ENCODE results near the gene AGAP1. TPM values are rescaled to one million over a fixed set of nuclear protein-coding genes. Genes with fewer than 3 reads are reported as not detected.
"Not testable (repeated sequence)": the region's sequence is repeated elsewhere in the genome, so short reads cannot be mapped to it uniquely, and the experiment has no call there.

Gene AGAP1
- total RNA-seq, 1 donor from 2014 or later = 43.9 TPM

- Mint-ChIP-seq H3K4me3 (ENCODE audit: unreplicated experiment) (no peak overlapping the region), H3K9me3 (ENCODE audit: unreplicated experiment) (no peaks in the 10 kb centered on the region), H3K36me3 (ENCODE audit: low read depth, unreplicated experiment) (peaks cover 4% of the 10 kb centered on the region), H3K27me3 (ENCODE audit: unreplicated experiment) (no peaks in the 10 kb centered on the region), H3K4me1 (ENCODE audit: unreplicated experiment) (no peaks in the 10 kb centered on the region), H3K27ac (ENCODE audit: unreplicated experiment) (no peak overlapping the region)
- no peak for TF ChIP-seq CTCF (IDR thresholded peaks at IDR 0.05; ENCODE audit: unreplicated experiment)
- DNase-seq (ENCODE audit: low spot score) = no peak
Observed at GRCh38 chr2:235757212-235757611, 263.4 kb downstream of the AGAP1 start.

DNA sequence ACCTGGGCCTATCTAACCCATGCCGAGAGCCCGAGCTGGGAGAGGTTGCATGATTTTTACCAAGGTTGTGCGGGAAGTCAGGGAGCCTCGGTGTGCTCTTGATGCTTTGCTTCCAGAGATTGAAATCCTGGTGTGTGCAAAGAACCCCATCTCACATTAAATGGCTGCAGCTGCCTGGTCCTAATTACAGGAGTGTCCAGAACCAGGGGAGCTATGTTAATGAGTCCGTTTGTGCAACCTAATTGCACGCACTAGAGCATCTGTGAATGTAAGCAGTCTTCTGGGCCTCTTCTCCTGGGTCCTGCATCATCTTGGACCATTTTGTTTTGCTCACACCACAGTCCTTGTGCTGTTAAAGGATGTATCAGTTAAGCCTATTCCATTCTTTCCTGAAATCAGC is 263.8 kb downstream of the AGAP1 start:
- peaks cover 4% of the 10 kb centered on the region for H3K36me3 Mint-ChIP-seq (ENCODE audit: low read depth, unreplicated experiment)
- H3K27me3 Mint-ChIP-seq (ENCODE audit: unreplicated experiment) = no peaks in the 10 kb centered on the region
- H3K27ac Mint-ChIP-seq (ENCODE audit: unreplicated experiment) = no peak overlapping the region
- DNase-seq (ENCODE audit: low spot score) = no peak
- TF ChIP-seq CTCF (IDR thresholded peaks at IDR 0.05; ENCODE audit: unreplicated experiment) = no peak
- H3K4me3 Mint-ChIP-seq (ENCODE audit: unreplicated experiment) = peak overlapping the region; percentile 15
- H3K4me1 Mint-ChIP-seq (ENCODE audit: unreplicated experiment) = no peaks in the 10 kb centered on the region
- H3K9me3 Mint-ChIP-seq (ENCODE audit: unreplicated experiment) = no peaks in the 10 kb centered on the region

GRCh38 chr2:235762832-235763598 is 269.2 kb downstream of the AGAP1 start:
- Mint-ChIP-seq H3K4me3 (ENCODE audit: unreplicated experiment) (no peak overlapping the region), H3K9me3 (ENCODE audit: unreplicated experiment) (no peaks in the 10 kb centered on the region), H3K4me1 (ENCODE audit: unreplicated experiment) (no peaks in the 10 kb centered on the region), H3K27me3 (ENCODE audit: unreplicated experiment) (peaks cover 3% of the 10 kb centered on the region), H3K36me3 (ENCODE audit: low read depth, unreplicated experiment) (peaks cover 10% of the 10 kb centered on the region), H3K27ac (ENCODE audit: unreplicated experiment) (no peak overlapping the region)
- TF ChIP-seq CTCF (IDR thresholded peaks at IDR 0.05; ENCODE audit: unreplicated experiment) = no peak
- DNase-seq (ENCODE audit: low spot score) = no peak

DNA sequence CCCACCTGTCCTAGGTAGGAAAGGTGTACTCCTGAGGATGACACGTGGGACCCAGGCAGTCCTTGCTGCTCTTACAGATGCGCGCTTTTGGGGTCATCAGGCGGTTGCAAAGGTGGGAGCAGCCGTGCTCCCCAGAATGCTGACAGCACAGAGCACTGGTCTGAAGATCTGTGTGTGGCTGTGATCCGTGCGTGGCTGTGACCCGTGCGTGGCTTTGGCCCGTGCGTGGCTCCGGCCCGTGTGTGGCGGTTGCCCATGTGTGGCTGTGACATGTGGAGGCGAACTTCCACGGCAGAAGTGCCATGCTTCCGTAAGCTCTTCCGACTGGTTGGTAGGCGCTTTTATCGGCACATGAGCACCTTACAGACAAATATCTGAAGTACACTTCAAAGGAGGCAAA is 270.0 kb downstream of the AGAP1 start:
- Mint-ChIP-seq H3K4me3 (ENCODE audit: unreplicated experiment) (peak overlapping the region; percentile 31), H3K27ac (ENCODE audit: unreplicated experiment) (no peak overlapping the region), H3K27me3 (ENCODE audit: unreplicated experiment) (peaks cover 3% of the 10 kb centered on the region), H3K36me3 (ENCODE audit: low read depth, unreplicated experiment) (peaks cover 9% of the 10 kb centered on the region), H3K9me3 (ENCODE audit: unreplicated experiment) (no peaks in the 10 kb centered on the region), H3K4me1 (ENCODE audit: unreplicated experiment) (no peaks in the 10 kb centered on the region)
- no peak for TF ChIP-seq CTCF (IDR thresholded peaks at IDR 0.05; ENCODE audit: unreplicated experiment)
- no peak for DNase-seq (ENCODE audit: low spot score)

- not testable (repeated sequence) for H3K27me3 Mint-ChIP-seq (ENCODE audit: unreplicated experiment); DNase-seq (ENCODE audit: low spot score)
- H3K27ac Mint-ChIP-seq (ENCODE audit: unreplicated experiment) = peak overlapping the region; percentile 70
Observed at GRCh38 chr2:235764478-235764877, 270.6 kb downstream of the AGAP1 start.

More at GRCh38 chr2:235764478-235764877, 270.6 kb downstream of the AGAP1 start:
- not testable (repeated sequence) for H3K9me3 Mint-ChIP-seq (ENCODE audit: unreplicated experiment); H3K4me1 Mint-ChIP-seq (ENCODE audit: unreplicated experiment); H3K4me3 Mint-ChIP-seq (ENCODE audit: unreplicated experiment); H3K36me3 Mint-ChIP-seq (ENCODE audit: low read depth, unreplicated experiment)
